ENCODE results near the gene EPO. TPM values are rescaled to one million over a fixed set of nuclear protein-coding genes. Genes with fewer than 3 reads are reported as not detected.

EPO gene
- total RNA-seq, 2 experiments from 2014 or later, result not detected

GRCh38 chr7:100768784-100769183 lies 48.5 kb downstream of the EPO start:
- Histone ChIP-seq H3K4me1 (ENCODE audit: insufficient read depth, low read length) (no peaks in the 10 kb centered on the region), H3K27ac (ENCODE audit: low read depth in 1 of 2, low read length in 2 of 2) (no peak overlapping the region), H3K9me3 (ENCODE audit: control insufficient read depth in 1 of 2, insufficient read depth in 1 of 2, low read length in 2 of 2) (no peaks in the 10 kb centered on the region), H3K27me3 (ENCODE audit: control insufficient read depth in 1 of 2, insufficient read depth in 2 of 2, low read length in 2 of 2) (peaks cover 0 to 3% of the 10 kb centered on the region in 2 experiments), H3K36me3 (ENCODE audit: insufficient read depth, low read length) (no peaks in the 10 kb centered on the region), H3K4me3 (ENCODE audit: low read length) (no peak overlapping the region)
- TF ChIP-seq CTCF (IDR thresholded peaks at IDR 0.05), result no peak
- DNase-seq (no peak), ATAC-seq (ENCODE audit: poor library complexity) (no peak)
- no peaks in the 10 kb centered on the region for H3K27me3 Mint-ChIP-seq
- no peak overlapping the region for H3K4me3 Mint-ChIP-seq
- POLR2A ChIA-PET, result no interaction called here
- no peaks in the 10 kb centered on the region for H3K4me1 Mint-ChIP-seq (ENCODE audit: low read depth)
- CTCF ChIA-PET, result no interaction called here
- no peaks in the 10 kb centered on the region for H3K36me3 Mint-ChIP-seq (ENCODE audit: low read depth)
- no peaks in the 10 kb centered on the region for H3K9me3 Mint-ChIP-seq
- intact Hi-C loops (cut with DNase I, micrococcal nuclease), result no loop called here
- no peak overlapping the region for H3K27ac Mint-ChIP-seq

Other genes with a start within 250 kb of the EPO start
- gene TSC22D4, start 241.3 kb upstream of the EPO start, total RNA-seq, result 10 to 100 TPM; 34.6 to 36.5 TPM
- under 1 TPM; 0.66 to 0.75 TPM for gene NYAP1, start 236.5 kb upstream of the EPO start, total RNA-seq
- 1 to 10 TPM; 6.6 to 9.9 TPM for gene AGFG2, start 181.3 kb upstream of the EPO start, total RNA-seq
- 10 to 100 TPM; 52.0 to 53.4 TPM for gene SAP25, start 146.6 kb upstream of the EPO start, total RNA-seq
- 100 to 1,000 TPM; 313 to 317 TPM for gene LRCH4, start 134.3 kb upstream of the EPO start, total RNA-seq
- under 1 TPM; 0.66 to 0.78 TPM for gene FBXO24, start 134.1 kb upstream of the EPO start, total RNA-seq
- 1 to 10 TPM; 6.7 to 7.5 TPM for gene PCOLCE, start 118.1 kb upstream of the EPO start, total RNA-seq
- gene MOSPD3, start 107.9 kb upstream of the EPO start, total RNA-seq, result 10 to 100 TPM in 1 of 2 experiments, 1 to 10 TPM in 1; 8.5 to 10.9 TPM
- gene TFR2, start 78.9 kb upstream of the EPO start, total RNA-seq, result 1 to 10 TPM; 1.7 to 2.3 TPM
- not detected for gene ACTL6B, start 64.0 kb upstream of the EPO start, total RNA-seq
- 10 to 100 TPM; 87.8 to 91.9 TPM for gene GNB2, start 46.7 kb upstream of the EPO start, total RNA-seq
- gene GIGYF1, start 26.2 kb upstream of the EPO start, total RNA-seq, result 10 to 100 TPM; 75.5 to 78.8 TPM
- 1 to 10 TPM; 7.4 to 7.5 TPM for gene POP7, start 14.3 kb upstream of the EPO start, total RNA-seq
- not detected for gene ZAN, start 13.1 kb downstream of the EPO start, total RNA-seq
- gene EPHB4, start 107.1 kb downstream of the EPO start, total RNA-seq, result 1 to 10 TPM; 8.4 to 8.9 TPM
- 10 to 100 TPM; 26.3 to 28.2 TPM for gene SLC12A9, start 132.2 kb downstream of the EPO start, total RNA-seq
- 1 to 10 TPM; 4.3 to 6.1 TPM for gene TRIP6, start 146.9 kb downstream of the EPO start, total RNA-seq
- 100 to 1,000 TPM; 355 to 382 TPM for gene SRRT, start 154.6 kb downstream of the EPO start, total RNA-seq
- 1 to 10 TPM; 1.1 to 1.5 TPM for gene UFSP1, start 169.2 kb downstream of the EPO start, total RNA-seq
- gene ACHE, start 175.4 kb downstream of the EPO start, total RNA-seq, result under 1 TPM; 0.14 to 0.22 TPM
- gene MUC3A, start 229.1 kb downstream of the EPO start, total RNA-seq, result not detected
- gene MUC12, start 249.1 kb downstream of the EPO start, total RNA-seq, result under 1 TPM; 0.39 to 0.60 TPM

All from CD4-positive, alpha-beta T cell (primary cell).